Measurements from ENCODE around the gene RPGRIP1L. TPM values are rescaled to one million over a fixed set of nuclear protein-coding genes. Genes with fewer than 3 reads are reported as not detected.

RPGRIP1L gene
- total and polyA plus RNA-seq, 5 donors = 1.3 to 3.5 (median 3.3) TPM

GRCh38 chr16:53600616-53601015, 103.0 kb downstream of the RPGRIP1L start:
- DNase-seq (no peak), ATAC-seq (no peak)
- intact Hi-C loops (cut with DNase I) = no loop called here
- Histone ChIP-seq H3K27ac (ENCODE audit: low read length) (no peak overlapping the region), H3K27me3 (ENCODE audit: control insufficient read depth, insufficient read depth) (no peaks in the 10 kb centered on the region), H3K4me3 (ENCODE audit: low read length) (no peak overlapping the region), H3K4me1 (ENCODE audit: control insufficient read depth, insufficient read depth, low read length) (no peaks in the 10 kb centered on the region), H3K9me3 (ENCODE audit: control insufficient read depth, low read length) (no peaks in the 10 kb centered on the region)
- WGBS = 95% methylated on average over 1 of the region's 1 CpG

- intact Hi-C loops (cut with DNase I) = no loop called here
- 63% methylated on average over 3 of the region's 3 CpGs for WGBS
- H3K27me3 ChIP-seq (ENCODE audit: control insufficient read depth, insufficient read depth) = no peaks in the 10 kb centered on the region
- no peaks in the 10 kb centered on the region for H3K9me3 ChIP-seq (ENCODE audit: control insufficient read depth, low read length)
- ATAC-seq = no peak
- H3K27ac ChIP-seq (ENCODE audit: low read length) = no peak overlapping the region
- H3K4me1 ChIP-seq (ENCODE audit: control insufficient read depth, insufficient read depth, low read length) = no peaks in the 10 kb centered on the region
- no peak for DNase-seq
- no peak overlapping the region for H3K4me3 ChIP-seq (ENCODE audit: low read length)
Measured at GRCh38 chr16:53600126-53600525, 103.5 kb downstream of the RPGRIP1L start.

- ATAC-seq (no peak), DNase-seq (no peak)
- Histone ChIP-seq H3K27me3 (ENCODE audit: control insufficient read depth, insufficient read depth) (no peaks in the 10 kb centered on the region), H3K4me1 (ENCODE audit: control insufficient read depth, insufficient read depth, low read length) (no peaks in the 10 kb centered on the region), H3K27ac (ENCODE audit: low read length) (no peak overlapping the region), H3K4me3 (ENCODE audit: low read length) (no peak overlapping the region), H3K9me3 (ENCODE audit: control insufficient read depth, low read length) (no peaks in the 10 kb centered on the region)
- intact Hi-C loops (cut with DNase I) = no loop called here
- 97% methylated on average over 5 of the region's 5 CpGs for WGBS
Measured at GRCh38 chr16:53599548-53599947, 104.1 kb downstream of the RPGRIP1L start.

GRCh38 chr16:53598511-53599275, 105.0 kb downstream of the RPGRIP1L start:
- H3K4me1 ChIP-seq (ENCODE audit: control insufficient read depth, insufficient read depth, low read length) = no peaks in the 10 kb centered on the region
- no peak overlapping the region for H3K27ac ChIP-seq (ENCODE audit: low read length)
- ATAC-seq (no peak), DNase-seq (no peak)
- WGBS = 82% methylated on average over 3 of the region's 3 CpGs
- intact Hi-C loops (cut with DNase I) = no loop called here
- no peaks in the 10 kb centered on the region for H3K27me3 ChIP-seq (ENCODE audit: control insufficient read depth, insufficient read depth)
- no peaks in the 10 kb centered on the region for H3K9me3 ChIP-seq (ENCODE audit: control insufficient read depth, low read length)
- no peak overlapping the region for H3K4me3 ChIP-seq (ENCODE audit: low read length)

GRCh38 chr16:53597776-53598175, 105.9 kb downstream of the RPGRIP1L start:
- DNase-seq (no peak), ATAC-seq (no peak)
- no peak overlapping the region for H3K27ac ChIP-seq (ENCODE audit: low read length)
- intact Hi-C loops (cut with DNase I) = no loop called here
- no peaks in the 10 kb centered on the region for H3K27me3 ChIP-seq (ENCODE audit: control insufficient read depth, insufficient read depth)
- H3K4me3 ChIP-seq (ENCODE audit: low read length) = no peak overlapping the region
- 55% methylated on average over 3 of the region's 3 CpGs for WGBS
- H3K9me3 ChIP-seq (ENCODE audit: control insufficient read depth, low read length) = no peaks in the 10 kb centered on the region
- H3K4me1 ChIP-seq (ENCODE audit: control insufficient read depth, insufficient read depth, low read length) = no peaks in the 10 kb centered on the region

- DNase-seq (no peak), ATAC-seq (no peak)
- Histone ChIP-seq H3K27me3 (ENCODE audit: control insufficient read depth, insufficient read depth) (no peaks in the 10 kb centered on the region), H3K9me3 (ENCODE audit: control insufficient read depth, low read length) (no peaks in the 10 kb centered on the region), H3K4me1 (ENCODE audit: control insufficient read depth, insufficient read depth, low read length) (no peaks in the 10 kb centered on the region), H3K27ac (ENCODE audit: low read length) (no peak overlapping the region), H3K4me3 (ENCODE audit: low read length) (no peak overlapping the region)
- intact Hi-C loops (cut with DNase I) = no loop called here
- 87% methylated on average over 3 of the region's 3 CpGs for WGBS
Measured at GRCh38 chr16:53588081-53588648, 115.5 kb downstream of the RPGRIP1L start.

GRCh38 chr16:53583401-53583800, 120.3 kb downstream of the RPGRIP1L start:
- H3K27me3 ChIP-seq (ENCODE audit: control insufficient read depth, insufficient read depth) = no peaks in the 10 kb centered on the region
- intact Hi-C loops (cut with DNase I) = no loop called here
- H3K4me1 ChIP-seq (ENCODE audit: control insufficient read depth, insufficient read depth, low read length) = no peaks in the 10 kb centered on the region
- ATAC-seq (no peak), DNase-seq (no peak)
- no peak overlapping the region for H3K27ac ChIP-seq (ENCODE audit: low read length)
- WGBS = 94% methylated on average over 2 of the region's 2 CpGs
- no peaks in the 10 kb centered on the region for H3K9me3 ChIP-seq (ENCODE audit: control insufficient read depth, low read length)
- H3K4me3 ChIP-seq (ENCODE audit: low read length) = no peak overlapping the region

- no peak for ATAC-seq
- Histone ChIP-seq H3K9me3 (ENCODE audit: control insufficient read depth, low read length) (no peaks in the 10 kb centered on the region), H3K27me3 (ENCODE audit: control insufficient read depth, insufficient read depth) (no peaks in the 10 kb centered on the region), H3K4me3 (ENCODE audit: low read length) (no peak overlapping the region), H3K27ac (ENCODE audit: low read length) (no peak overlapping the region), H3K4me1 (ENCODE audit: control insufficient read depth, insufficient read depth, low read length) (no peaks in the 10 kb centered on the region)
- no peak for DNase-seq
- intact Hi-C loops (cut with DNase I) = no loop called here
- 91% methylated on average over 2 of the region's 2 CpGs for WGBS
Measured at GRCh38 chr16:53581784-53582183, 121.9 kb downstream of the RPGRIP1L start.

GRCh38 chr16:53580038-53580802, 123.4 kb downstream of the RPGRIP1L start:
- no peaks in the 10 kb centered on the region for H3K27me3 ChIP-seq (ENCODE audit: control insufficient read depth, insufficient read depth)
- ATAC-seq = no peak
- no peaks in the 10 kb centered on the region for H3K4me1 ChIP-seq (ENCODE audit: control insufficient read depth, insufficient read depth, low read length)
- intact Hi-C loops (cut with DNase I) = no loop called here
- no peak overlapping the region for H3K4me3 ChIP-seq (ENCODE audit: low read length)
- no peak overlapping the region for H3K27ac ChIP-seq (ENCODE audit: low read length)
- WGBS = 85% methylated on average over 12 of the region's 12 CpGs
- no peak for DNase-seq
- H3K9me3 ChIP-seq (ENCODE audit: control insufficient read depth, low read length) = no peaks in the 10 kb centered on the region

GRCh38 chr16:53576904-53577303, 126.8 kb downstream of the RPGRIP1L start:
- WGBS = 95% methylated on average over 5 of the region's 5 CpGs
- Histone ChIP-seq H3K9me3 (ENCODE audit: control insufficient read depth, low read length) (no peaks in the 10 kb centered on the region), H3K4me1 (ENCODE audit: control insufficient read depth, insufficient read depth, low read length) (no peaks in the 10 kb centered on the region), H3K27me3 (ENCODE audit: control insufficient read depth, insufficient read depth) (no peaks in the 10 kb centered on the region), H3K4me3 (ENCODE audit: low read length) (no peak overlapping the region), H3K27ac (ENCODE audit: low read length) (no peak overlapping the region)
- ATAC-seq (no peak), DNase-seq (no peak)
- intact Hi-C loops (cut with DNase I) = no loop called here

GRCh38 chr16:53576210-53576609, 127.4 kb downstream of the RPGRIP1L start:
- H3K27me3 ChIP-seq (ENCODE audit: control insufficient read depth, insufficient read depth) = no peaks in the 10 kb centered on the region
- intact Hi-C loops (cut with DNase I) = no loop called here
- no peaks in the 10 kb centered on the region for H3K4me1 ChIP-seq (ENCODE audit: control insufficient read depth, insufficient read depth, low read length)
- ATAC-seq = no peak
- no peak overlapping the region for H3K4me3 ChIP-seq (ENCODE audit: low read length)
- no peaks in the 10 kb centered on the region for H3K9me3 ChIP-seq (ENCODE audit: control insufficient read depth, low read length)
- 58% methylated on average over 4 of the region's 4 CpGs for WGBS
- DNase-seq = no peak
- H3K27ac ChIP-seq (ENCODE audit: low read length) = no peak overlapping the region

All from right cardiac atrium (tissue), 5 donors.